H9 (cell line): ENCODE results near the gene FAM227B. TPM values are rescaled to one million over a fixed set of nuclear protein-coding genes. Genes with fewer than 3 reads are reported as not detected.

Source experiments
- DNase-seq: peaks from one replicate; pipeline ENCODE4 v3.0.0-alpha.2; 2017
- H2AFZ ChIP-seq: one replicate; pipeline ENCODE4 v1.6.1; 2013; ENCODE audit warnings: mild to moderate bottlenecking, low read length, control low read depth, moderate library complexity
- H2AK5ac ChIP-seq: 2 replicates; pipeline ENCODE4 v1.6.1; 2013; ENCODE audit warnings: low read length, control low read depth, mixed read lengths; ENCODE audit not compliant: insufficient read length
- H2BK120ac ChIP-seq: one replicate; pipeline ENCODE4 v1.6.1; 2013; ENCODE audit warnings: low read depth, mild to moderate bottlenecking, low read length, control low read depth, inconsistent platforms; ENCODE audit not compliant: poor library complexity, severe bottlenecking
- H2BK12ac ChIP-seq: 2 replicates; pipeline ENCODE4 v1.6.1; 2013; ENCODE audit warnings: low read length, control low read depth, mixed read lengths, low read depth; ENCODE audit not compliant: insufficient read length
- H2BK15ac ChIP-seq: 2 replicates; pipeline ENCODE4 v1.6.1; 2013; ENCODE audit warnings: low read depth, low read length, control low read depth
- H2BK20ac ChIP-seq: one replicate; pipeline ENCODE4 v1.6.1; 2013; ENCODE audit warnings: low read depth, mild to moderate bottlenecking, low read length, control low read depth, inconsistent platforms; ENCODE audit not compliant: poor library complexity, severe bottlenecking
- H2BK5ac ChIP-seq: 2 replicates; pipeline ENCODE4 v1.6.1; 2013; ENCODE audit warnings: low read length, control low read depth, mixed read lengths; ENCODE audit not compliant: insufficient read length
- H3K14ac ChIP-seq: 2 replicates; pipeline ENCODE4 v1.6.1; 2013; ENCODE audit warnings: low read length, control low read depth; ENCODE audit not compliant: insufficient read depth
- H3K18ac ChIP-seq: 2 replicates; pipeline ENCODE4 v1.6.1; 2013; ENCODE audit warnings: low read depth, mild to moderate bottlenecking, mixed read lengths, low read length, control low read depth; ENCODE audit not compliant: insufficient read length
- H3K23ac ChIP-seq: 2 replicates; pipeline ENCODE4 v1.6.1; 2013; ENCODE audit warnings: low read length, control low read depth, mixed read lengths, low read depth; ENCODE audit not compliant: insufficient read length
- H3K23me2 ChIP-seq: 2 replicates; pipeline ENCODE4 v1.6.1; 2013; ENCODE audit warnings: low read depth, mild to moderate bottlenecking, mixed read lengths, low read length, control low read depth; ENCODE audit not compliant: insufficient read length, poor library complexity, severe bottlenecking
- H3K27ac ChIP-seq: 2 replicates; pipeline ENCODE4 v1.5.1; 2013; ENCODE audit warnings: low read length, control low read depth, mixed read lengths, low read depth; ENCODE audit not compliant: insufficient read length
- H3K27me3 ChIP-seq: 2 replicates; pipeline ENCODE4 v1.6.1; 2013; ENCODE audit warnings: low read length, control low read depth, inconsistent platforms; ENCODE audit not compliant: insufficient read depth
- H3K4ac ChIP-seq: 2 replicates; pipeline ENCODE4 v1.6.1; 2013; ENCODE audit warnings: low read depth, mild to moderate bottlenecking, control low read depth, inconsistent platforms, low read length, moderate library complexity
- H3K4me1 ChIP-seq: 2 replicates; pipeline ENCODE4 v1.6.1; 2013; ENCODE audit warnings: low read length, control low read depth, inconsistent platforms; ENCODE audit not compliant: insufficient read depth
- H3K4me2 ChIP-seq: 2 replicates; pipeline ENCODE4 v1.6.1; 2013; ENCODE audit warnings: low read length, control low read depth, mixed read lengths; ENCODE audit not compliant: insufficient read length, insufficient read depth
- H3K56ac ChIP-seq: 2 replicates; pipeline ENCODE4 v1.6.1; 2013; ENCODE audit warnings: low read depth, mild to moderate bottlenecking, mixed read lengths, low read length, control low read depth; ENCODE audit not compliant: insufficient read length
- H3K79me1 ChIP-seq: 2 replicates; pipeline ENCODE4 v1.6.1; 2013; ENCODE audit warnings: low read depth, mild to moderate bottlenecking, moderate library complexity, low read length, control low read depth, inconsistent platforms; ENCODE audit not compliant: insufficient read depth, poor library complexity, severe bottlenecking
- H3K79me2 ChIP-seq: 2 replicates; pipeline ENCODE4 v1.6.1; 2013; ENCODE audit warnings: low read length, control low read depth, inconsistent platforms; ENCODE audit not compliant: insufficient read depth
- H3K9ac ChIP-seq: 2 replicates; pipeline ENCODE4 v1.6.1; 2013; ENCODE audit warnings: low read length, control low read depth, mixed read lengths; ENCODE audit not compliant: insufficient read length; ENCODE audit errors: extremely low read depth
- H3K9me3 ChIP-seq: one replicate; pipeline ENCODE4 v1.6.1; 2013; ENCODE audit warnings: low read depth, low read length, inconsistent platforms; ENCODE audit not compliant: control insufficient read depth
- H3T11ph ChIP-seq: one replicate; pipeline ENCODE4 v1.6.1; 2013; ENCODE audit warnings: mild to moderate bottlenecking, low read length, control low read depth, inconsistent platforms
- H4K20me1 ChIP-seq: one replicate; pipeline ENCODE4 v1.6.1; 2013; ENCODE audit not compliant: control insufficient read depth, insufficient read length, insufficient read depth
- H4K5ac ChIP-seq: 2 replicates; pipeline ENCODE4 v1.6.1; 2013; ENCODE audit warnings: low read depth, mild to moderate bottlenecking, mixed read lengths, low read length, control low read depth; ENCODE audit not compliant: insufficient read length
- H4K8ac ChIP-seq: replicated peaks from 2 replicates; pipeline ENCODE4 v1.6.1; 2013; ENCODE audit warnings: low read length, control low read depth, mixed read lengths, low read depth; ENCODE audit not compliant: insufficient read length
- H4K91ac ChIP-seq: 2 replicates; pipeline ENCODE4 v1.6.1; 2013; ENCODE audit warnings: low read depth, mild to moderate bottlenecking, moderate library complexity, mixed read lengths, low read length, control low read depth; ENCODE audit not compliant: insufficient read length
- H3K27ac Mint-ChIP-seq, 3 experiments: 2 replicates in 2 of 3; 3 replicates in 1 of 3; pipeline ENCODE4 v1.8.0; 2020 to 2021; ENCODE audit warnings: mixed read lengths in 3 of 3, mild to moderate bottlenecking in 1 of 3, moderate library complexity in 1 of 3
- H3K27me3 Mint-ChIP-seq: 2 replicates; pipeline ENCODE4 v1.8.0; 2021; ENCODE audit warnings: low read depth, mild to moderate bottlenecking, moderate library complexity, mixed read lengths
- H3K36me3 Mint-ChIP-seq, 3 experiments: 2 replicates in 2 of 3; 3 replicates in 1 of 3; pipeline ENCODE4 v1.8.0; 2020 to 2021; ENCODE audit warnings: low read depth in 3 of 3, mixed read lengths in 3 of 3; ENCODE audit not compliant: insufficient read depth in 1 of 3
- H3K4me1 Mint-ChIP-seq, 2 experiments: 2 replicates each; pipeline ENCODE4 v1.8.0; 2020; ENCODE audit warnings: mixed read lengths in 2 of 2
- H3K4me3 Mint-ChIP-seq, 2 experiments: 2 replicates in 1 of 2; 3 replicates in 1 of 2; pipeline ENCODE4 v1.8.0; 2020 to 2021; ENCODE audit warnings: mild to moderate bottlenecking in 2 of 2, mixed read lengths in 2 of 2, moderate library complexity in 1 of 2
- H3K9me3 Mint-ChIP-seq, 2 experiments: 2 replicates in 1 of 2; 3 replicates in 1 of 2; pipeline ENCODE4 v1.8.0; 2020; ENCODE audit warnings: mild to moderate bottlenecking in 2 of 2, mixed read lengths in 2 of 2, moderate library complexity in 1 of 2
- WGBS: extraction: QIAGEN DNeasy Blood & Tissue Kit; methylation state at CpG from one replicate; pipeline ENCODE4 v1.1.7; 2013; ENCODE audit warnings: missing lambda C conversion rate, low lambda C conversion rate, mixed read lengths; ENCODE audit not compliant: insufficient read length; ENCODE audit errors: extremely low coverage; 5-methylcytosine and 5-hydroxymethylcytosine counted together
- total RNA-seq: library from RNA; stranded (reverse); gene quantifications from 2 replicates; pipeline ENCODE4 v1.2.1, GENCODE V29; 2021
- TF ChIP-seq, protein P1 (sequence below): fragments of 200-600 bp; sonication (generic); conservative IDR thresholded peaks from 3 replicates; pipeline ENCODE4 v1.8.0; 2021; ENCODE audit warnings: antibody characterized with exemption, mild to moderate bottlenecking

FAM227B gene
- total RNA-seq, 1 experiment from 2014 or later, result 5.5 TPM

- peaks cover 0 to 10% (median 0%) of the 10 kb centered on the region in 3 experiments; a peak in 3 of 7 replicates for H3K36me3 Mint-ChIP-seq
- H3K27me3 Mint-ChIP-seq, result no peaks in the 10 kb centered on the region
- no peak overlapping the region for H3K14ac ChIP-seq
- TF ChIP-seq, protein P1, sequence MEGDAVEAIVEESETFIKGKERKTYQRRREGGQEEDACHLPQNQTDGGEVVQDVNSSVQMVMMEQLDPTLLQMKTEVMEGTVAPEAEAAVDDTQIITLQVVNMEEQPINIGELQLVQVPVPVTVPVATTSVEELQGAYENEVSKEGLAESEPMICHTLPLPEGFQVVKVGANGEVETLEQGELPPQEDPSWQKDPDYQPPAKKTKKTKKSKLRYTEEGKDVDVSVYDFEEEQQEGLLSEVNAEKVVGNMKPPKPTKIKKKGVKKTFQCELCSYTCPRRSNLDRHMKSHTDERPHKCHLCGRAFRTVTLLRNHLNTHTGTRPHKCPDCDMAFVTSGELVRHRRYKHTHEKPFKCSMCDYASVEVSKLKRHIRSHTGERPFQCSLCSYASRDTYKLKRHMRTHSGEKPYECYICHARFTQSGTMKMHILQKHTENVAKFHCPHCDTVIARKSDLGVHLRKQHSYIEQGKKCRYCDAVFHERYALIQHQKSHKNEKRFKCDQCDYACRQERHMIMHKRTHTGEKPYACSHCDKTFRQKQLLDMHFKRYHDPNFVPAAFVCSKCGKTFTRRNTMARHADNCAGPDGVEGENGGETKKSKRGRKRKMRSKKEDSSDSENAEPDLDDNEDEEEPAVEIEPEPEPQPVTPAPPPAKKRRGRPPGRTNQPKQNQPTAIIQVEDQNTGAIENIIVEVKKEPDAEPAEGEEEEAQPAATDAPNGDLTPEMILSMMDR, result no peak
- peak overlapping the region; percentile 36 to 88 (median 79); a peak in 6 of 7 replicates for H3K27ac Mint-ChIP-seq
- H2BK5ac ChIP-seq, result no peak overlapping the region
- no CpG with 5 or more reads among the region's 2 CpGs for WGBS
- no peak overlapping the region for H3K18ac ChIP-seq
- H3K56ac ChIP-seq, result no peak overlapping the region
- peak overlapping the region; percentile 9 for H3K4me2 ChIP-seq
- peaks cover 22% of the 10 kb centered on the region in 2 experiments for H3K4me1 Mint-ChIP-seq
- no peaks in the 10 kb centered on the region for H3K23me2 ChIP-seq
- H3K79me1 ChIP-seq, result no peaks in the 10 kb centered on the region
- no peak overlapping the region for H2AFZ ChIP-seq
- H2BK120ac ChIP-seq, result no peak overlapping the region
- H2BK15ac ChIP-seq, result no peak overlapping the region
- no peak overlapping the region for H4K91ac ChIP-seq
- H4K8ac ChIP-seq, result no peak overlapping the region
- no peaks in the 10 kb centered on the region for H3K79me2 ChIP-seq
- no peak overlapping the region for H3K9ac ChIP-seq
- no peaks in the 10 kb centered on the region; a peak in 1 of 5 replicates for H3K9me3 Mint-ChIP-seq
- peak; percentile 55 for DNase-seq
- H3K4ac ChIP-seq, result no peak overlapping the region
- no peak overlapping the region for H2AK5ac ChIP-seq
- no peak overlapping the region for H2BK20ac ChIP-seq
- H4K5ac ChIP-seq, result no peak overlapping the region
- no peak overlapping the region for H3K23ac ChIP-seq
- no peak overlapping the region for H2BK12ac ChIP-seq
- H3K27ac ChIP-seq, result no peak overlapping the region
- H3K4me1 ChIP-seq, result peaks cover 4% of the 10 kb centered on the region; the same call in 1 of the 2 replicates
- no peaks in the 10 kb centered on the region for H3K9me3 ChIP-seq
- H4K20me1 ChIP-seq, result no peaks in the 10 kb centered on the region
- H3T11ph ChIP-seq, result no peak overlapping the region
- no peak overlapping the region for H3K4me3 Mint-ChIP-seq
- H3K27me3 ChIP-seq, result no peaks in the 10 kb centered on the region
These were observed 305.2 kb downstream of the FAM227B start for GRCh38 chr15:49315391-49315823.
